ENCODE measurements around the gene OR10G2.
"Not testable (repeated sequence)": the region's sequence is repeated elsewhere in the genome, so short reads cannot be mapped to it uniquely, and the experiment has no call there.

Gene OR10G2, protein sequence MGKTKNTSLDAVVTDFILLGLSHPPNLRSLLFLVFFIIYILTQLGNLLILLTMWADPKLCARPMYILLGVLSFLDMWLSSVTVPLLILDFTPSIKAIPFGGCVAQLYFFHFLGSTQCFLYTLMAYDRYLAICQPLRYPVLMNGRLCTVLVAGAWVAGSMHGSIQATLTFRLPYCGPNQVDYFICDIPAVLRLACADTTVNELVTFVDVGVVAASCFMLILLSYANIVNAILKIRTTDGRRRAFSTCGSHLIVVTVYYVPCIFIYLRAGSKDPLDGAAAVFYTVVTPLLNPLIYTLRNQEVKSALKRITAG

DNA sequence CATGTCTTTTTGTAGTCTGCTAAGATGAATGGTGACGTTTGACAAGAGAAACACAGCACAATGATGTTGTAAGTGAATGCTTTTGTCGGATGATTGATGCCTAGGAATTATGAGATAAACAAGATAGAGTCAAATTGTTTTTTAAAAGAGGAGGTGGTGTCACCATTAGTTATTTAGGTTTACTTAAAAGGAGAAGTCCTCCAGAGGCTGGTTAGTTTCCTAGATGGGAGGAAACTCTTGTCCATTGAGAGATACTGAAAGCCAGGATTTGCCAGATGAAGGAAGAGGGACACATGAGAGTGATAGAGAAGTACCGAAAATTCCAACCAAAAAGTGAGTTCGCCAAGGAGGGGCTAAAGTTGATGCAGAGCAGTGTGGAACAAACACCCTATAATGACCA is at the start of gene OR10G2:
Gene OR10G2 (minus strand): TSS at position 101 of the 400 bp plus-strand sequence. CDS start 98 bp downstream, at position 3.
- no peak for DNase-seq

DNA sequence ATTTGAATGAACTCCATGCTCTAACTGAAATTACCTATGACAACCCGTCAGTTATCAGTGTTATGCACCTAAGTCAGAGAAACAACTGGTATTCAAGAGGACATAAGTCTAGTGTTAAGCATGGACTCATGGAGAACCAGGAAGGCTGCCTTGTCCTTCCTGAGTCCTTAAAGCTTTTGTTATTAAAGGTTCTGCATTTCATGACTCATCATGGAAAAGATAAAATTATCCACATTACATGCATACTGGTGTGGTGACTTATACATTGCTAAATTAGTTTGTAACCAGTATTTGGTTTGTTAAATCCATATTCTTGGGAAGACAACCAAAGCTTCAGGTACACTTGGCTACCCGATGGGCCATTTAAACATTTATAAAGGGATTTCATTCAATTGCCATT is 45.3 kb upstream of the OR10G2 start:
- DNase-seq, result no peak

DNA sequence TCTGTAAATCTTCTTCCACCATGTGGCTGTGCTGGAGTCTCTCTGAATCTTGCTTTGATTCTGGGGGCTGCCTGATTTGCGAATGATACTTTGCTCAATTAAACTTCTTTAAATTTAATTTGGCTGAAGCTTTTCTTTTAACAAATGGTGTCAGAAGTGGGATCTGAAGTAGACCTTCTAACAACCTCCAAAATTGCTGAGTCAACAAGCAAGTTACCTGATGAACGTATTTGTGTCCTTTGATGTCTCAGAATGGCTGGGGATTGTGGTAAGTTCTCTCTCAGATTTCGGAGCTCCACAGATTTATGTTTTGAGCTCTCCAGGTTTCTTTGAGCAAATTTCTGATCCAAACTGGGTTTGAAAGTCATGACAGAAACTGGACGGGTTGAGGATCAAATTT is 40.8 kb upstream of the OR10G2 start:
- DNase-seq, result no peak

DNA sequence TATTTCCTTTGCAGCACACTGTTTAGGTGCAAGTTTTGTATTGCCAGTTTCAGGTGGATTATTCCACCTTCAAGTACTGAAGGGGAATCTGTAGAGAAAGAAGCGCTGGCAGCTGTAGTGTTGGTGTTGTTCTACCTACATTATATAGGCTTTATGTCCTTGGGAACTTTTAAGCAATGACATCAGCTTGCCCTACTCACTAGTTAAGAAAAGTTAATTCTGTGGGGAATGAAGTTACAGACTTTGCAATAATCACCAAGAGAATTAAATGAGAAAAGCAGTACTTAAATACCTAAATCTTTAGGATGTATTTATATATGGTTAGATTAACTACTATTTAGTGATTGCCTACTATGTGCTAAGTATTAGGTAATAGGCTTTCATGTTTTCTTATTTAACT is 39.0 kb upstream of the OR10G2 start, which contains the start of gene OR4E1:
Gene OR4E1 (minus strand): TSS at position 101 of the 400 bp plus-strand sequence. CDS start 2,883 bp downstream, outside the sequence.
- DNase-seq, result no peak

DNA sequence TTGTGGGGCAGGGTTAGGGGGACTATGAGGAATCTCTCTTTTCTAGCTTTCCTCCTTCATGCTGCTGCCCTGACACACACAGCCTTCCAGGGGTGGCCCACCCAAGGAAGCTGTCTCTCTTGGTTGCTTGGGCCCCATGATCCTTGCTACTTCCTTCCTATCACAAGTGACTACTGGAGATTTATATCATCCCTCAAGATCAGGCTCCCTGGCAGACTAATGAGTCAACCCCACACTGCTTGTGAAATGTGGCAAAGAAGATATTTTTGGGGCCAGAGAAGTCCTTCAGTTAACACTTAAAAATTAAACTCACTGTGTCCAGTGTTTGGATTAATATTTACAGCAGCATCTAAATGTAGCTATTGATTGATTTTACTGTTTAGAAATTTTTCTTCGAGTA is 37.4 kb upstream of the OR10G2 start:
- no peak for DNase-seq

DNA sequence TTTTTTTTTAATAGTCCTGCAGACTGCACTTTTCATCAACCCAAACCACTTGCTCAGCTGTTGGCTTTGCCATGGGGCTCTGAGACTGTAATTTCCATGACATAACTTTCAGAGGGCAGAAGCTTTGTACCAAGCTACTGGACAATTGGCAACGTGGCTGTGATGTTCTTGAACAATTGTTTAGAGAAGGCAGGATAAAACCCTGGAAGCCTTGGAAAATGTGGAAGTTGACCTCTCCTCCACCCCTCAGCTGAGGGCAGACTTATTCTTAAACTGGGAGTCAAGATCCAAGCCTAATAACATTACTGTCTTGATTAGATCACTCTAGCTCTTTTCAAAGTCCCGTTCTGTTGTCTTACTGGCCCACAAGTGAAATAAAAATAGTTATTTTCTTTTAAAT is 36.6 kb upstream of the OR10G2 start:
- DNase-seq, result no peak

DNA sequence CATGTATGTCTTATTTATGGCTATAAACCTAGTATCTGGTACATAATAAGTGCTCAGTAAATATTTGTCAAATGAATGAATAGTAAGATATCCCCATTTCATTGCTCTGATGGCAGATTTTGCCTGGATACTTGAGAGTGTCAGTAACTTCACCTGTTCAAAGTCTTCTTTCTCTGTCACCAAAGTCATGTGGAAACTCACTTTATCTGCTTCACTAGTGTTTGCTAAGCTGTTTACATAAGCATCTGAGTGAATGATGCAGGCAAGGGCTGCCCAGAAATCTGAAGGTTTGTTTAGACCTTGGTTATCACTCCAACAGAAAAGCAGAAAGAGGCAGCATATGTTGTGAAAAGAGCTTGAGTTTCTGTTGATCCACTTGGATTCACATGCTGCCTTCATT is 34.5 kb upstream of the OR10G2 start:
- no peak for DNase-seq

DNA sequence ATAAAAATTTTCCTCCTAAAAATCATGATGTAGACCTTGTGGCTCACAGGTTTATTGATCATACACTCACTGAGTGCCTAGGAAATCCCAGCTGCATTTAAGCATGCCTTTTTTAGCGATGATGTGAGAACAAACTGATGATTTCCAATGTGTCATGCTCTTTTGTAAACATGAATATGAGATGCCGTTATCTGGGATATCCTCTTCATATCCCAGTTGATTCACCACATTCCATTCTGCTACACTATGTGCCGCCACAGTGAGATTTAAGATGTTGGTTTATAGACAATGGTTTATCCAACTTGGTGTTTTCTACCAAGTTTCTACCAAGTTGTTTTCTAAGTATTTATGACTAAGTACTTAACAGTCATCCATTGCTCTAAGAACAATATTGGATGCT is 33.6 kb upstream of the OR10G2 start:
- DNase-seq, result no peak

DNA sequence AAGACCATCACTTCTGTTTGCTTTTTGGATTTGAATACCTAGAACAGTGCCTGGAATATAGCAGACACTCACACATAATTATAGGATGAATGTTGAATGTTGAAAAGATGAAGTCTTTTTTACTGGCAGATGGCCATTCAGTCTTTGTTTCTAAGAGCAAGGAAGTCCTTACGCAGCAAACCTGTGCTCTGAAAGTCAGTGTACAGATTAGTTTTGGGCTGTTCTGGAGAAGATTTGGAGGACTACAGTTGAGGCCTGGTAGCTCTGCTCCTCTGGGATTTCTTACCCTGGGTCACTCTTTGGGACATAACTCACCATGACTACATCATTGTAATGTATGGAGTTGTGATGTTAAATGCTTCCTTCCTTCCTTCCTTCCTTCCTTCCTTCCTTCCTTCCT is 22.2 kb upstream of the OR10G2 start:
- DNase-seq, result no peak

DNA sequence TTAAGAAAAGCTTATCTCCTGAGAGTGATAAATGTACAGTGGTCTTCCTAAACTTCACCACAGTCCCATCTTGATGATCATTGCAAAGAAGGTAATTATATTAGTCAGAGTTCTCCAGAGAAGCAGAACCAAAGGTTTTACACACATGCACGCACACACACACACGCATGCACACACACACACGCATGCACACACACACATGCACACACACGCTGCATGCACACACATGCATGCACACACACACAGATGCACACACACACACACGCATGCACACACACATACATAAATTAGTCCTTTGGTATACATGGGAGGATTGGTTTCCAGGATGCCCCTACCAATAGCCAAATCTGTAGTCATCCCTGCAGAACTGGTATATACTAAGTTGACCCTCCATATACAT is 19.5 kb upstream of the OR10G2 start:
- DNase-seq, result no peak

DNA sequence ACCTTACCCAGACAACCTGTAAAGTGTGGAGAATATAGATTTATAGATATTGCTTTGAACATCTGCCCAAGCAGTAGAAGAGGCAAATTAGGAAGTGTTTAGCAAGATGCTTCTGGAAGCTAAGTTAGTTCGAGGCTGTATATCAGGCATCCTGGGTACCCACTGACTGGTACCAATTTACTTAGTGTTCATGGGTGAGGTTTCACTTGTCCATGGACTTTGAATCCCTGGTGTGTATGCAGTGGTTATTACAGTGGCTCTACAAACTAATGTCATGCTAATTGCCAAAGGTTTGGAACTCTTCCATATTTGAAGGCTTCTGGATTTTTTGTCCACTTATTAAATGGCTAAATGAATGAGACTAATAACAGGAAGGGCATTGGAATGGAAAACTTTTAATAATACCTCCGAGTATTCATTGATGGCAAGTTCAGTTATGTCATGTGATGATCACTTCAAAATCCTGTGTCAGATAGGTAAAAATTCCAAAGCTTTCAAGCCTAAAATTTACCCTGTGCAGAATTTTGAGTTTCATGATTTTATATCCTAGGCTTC is 18.7 kb upstream of the OR10G2 start, which contains the start of gene OR4E2:
Gene OR4E2 (plus strand): TSS at position 505 of the 555 bp plus-strand sequence. CDS start 11,248 bp downstream, outside the sequence.
- no peak for DNase-seq

DNA sequence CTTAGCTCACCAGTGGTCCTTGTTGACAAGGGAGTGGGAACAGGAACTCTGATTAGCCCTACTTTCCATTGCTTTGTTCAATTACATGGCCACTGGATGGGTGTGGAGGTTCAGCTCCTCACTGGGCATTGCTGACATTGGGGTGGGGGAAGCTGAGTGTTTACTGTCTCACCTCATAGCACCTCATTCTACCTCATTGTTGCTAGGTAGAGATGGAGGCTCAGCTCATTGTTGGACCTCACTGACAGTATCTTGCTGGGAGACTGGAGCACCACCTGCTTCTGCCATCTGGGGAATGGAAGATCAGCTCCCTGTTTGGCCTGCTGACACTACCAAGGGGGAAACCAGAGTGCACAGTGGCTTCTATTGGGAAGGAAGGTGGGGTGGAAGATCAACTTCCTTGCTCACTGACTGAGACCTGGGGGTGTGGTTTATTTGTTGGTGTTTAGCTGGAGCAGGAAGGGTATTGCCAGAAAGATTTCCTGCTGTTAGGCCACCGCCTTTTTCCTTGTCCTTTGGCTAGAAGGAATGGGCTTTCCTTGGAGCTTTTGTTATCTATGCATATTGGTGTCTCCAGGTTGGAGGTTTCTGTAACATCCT is 17.6 kb upstream of the OR10G2 start:
- no peak for DNase-seq

DNA sequence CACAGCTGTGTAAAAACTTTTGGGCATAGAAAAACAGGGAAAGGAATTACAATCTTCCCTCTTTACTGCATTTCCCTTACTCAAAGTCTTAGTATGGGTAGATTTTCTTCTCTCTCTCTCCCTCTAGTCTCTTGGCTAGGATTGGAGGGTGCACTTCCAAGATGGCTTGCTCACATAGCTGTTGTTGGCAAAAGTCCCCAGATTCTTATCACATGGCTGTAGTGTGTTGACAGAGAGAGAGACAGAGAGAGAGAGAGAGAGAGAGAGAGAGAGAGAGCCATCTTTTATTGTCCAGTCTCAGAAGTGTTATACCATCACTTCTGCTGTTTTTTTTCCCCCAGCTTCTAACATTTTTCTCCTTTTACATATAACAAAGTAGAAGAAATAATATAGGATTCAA is 12.6 kb upstream of the OR10G2 start:
- DNase-seq, result no peak

DNA sequence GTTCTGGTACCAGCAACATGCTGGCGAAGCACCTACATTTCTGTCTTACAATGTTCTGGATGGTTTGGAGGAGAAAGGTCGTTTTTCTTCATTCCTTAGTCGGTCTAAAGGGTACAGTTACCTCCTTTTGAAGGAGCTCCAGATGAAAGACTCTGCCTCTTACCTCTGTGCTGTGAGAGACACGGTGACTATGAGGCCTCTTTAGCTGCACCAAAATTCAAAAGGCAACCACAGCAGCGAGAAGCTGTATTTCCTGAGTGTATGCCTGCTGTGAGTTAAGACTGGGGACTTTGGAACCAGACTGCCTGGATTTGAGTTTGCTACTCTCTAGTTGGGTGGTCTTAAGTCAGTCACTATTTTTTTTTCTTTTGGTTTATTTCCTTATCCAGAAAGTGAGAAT is 8.7 kb upstream of the OR10G2 start:
- DNase-seq, result no peak

DNA sequence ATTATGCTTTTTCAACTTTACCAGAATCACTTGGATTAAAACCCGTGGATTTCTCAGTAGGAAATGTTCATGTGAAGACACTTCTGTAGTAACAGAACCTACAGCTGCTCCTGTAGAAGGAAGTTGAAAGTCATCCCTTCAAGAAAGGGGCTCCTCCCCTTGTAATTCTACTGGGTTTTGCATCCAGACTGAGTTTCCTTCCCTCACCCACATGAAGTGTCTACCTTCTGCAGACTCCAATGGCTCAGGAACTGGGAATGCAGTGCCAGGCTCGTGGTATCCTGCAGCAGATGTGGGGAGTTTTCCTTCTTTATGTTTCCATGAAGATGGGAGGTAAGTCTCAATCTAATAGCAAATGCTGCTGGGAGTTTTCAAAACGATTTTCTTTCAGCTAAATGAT is 7.9 kb upstream of the OR10G2 start:
- DNase-seq, result no peak

DNA sequence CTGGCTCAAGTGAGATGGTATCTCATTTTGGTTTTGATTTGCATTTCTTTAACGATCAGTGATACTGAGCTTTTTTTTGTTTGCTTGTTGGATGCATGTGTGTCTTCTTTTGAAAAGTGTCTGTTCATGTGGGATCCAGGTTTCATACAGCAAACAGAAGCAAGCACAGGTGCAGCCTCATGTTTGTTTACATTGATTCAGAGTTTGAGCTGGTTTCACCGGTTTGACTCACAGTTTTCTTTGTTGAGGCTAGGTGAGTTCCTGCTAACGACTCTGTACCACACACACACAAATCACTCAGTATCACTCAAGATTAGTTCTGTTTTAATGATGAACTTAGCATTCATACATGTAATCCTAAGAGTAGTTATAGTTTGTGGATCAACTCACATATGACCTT is 3.7 kb downstream of the OR10G2 start:
- DNase-seq, result no peak

DNA sequence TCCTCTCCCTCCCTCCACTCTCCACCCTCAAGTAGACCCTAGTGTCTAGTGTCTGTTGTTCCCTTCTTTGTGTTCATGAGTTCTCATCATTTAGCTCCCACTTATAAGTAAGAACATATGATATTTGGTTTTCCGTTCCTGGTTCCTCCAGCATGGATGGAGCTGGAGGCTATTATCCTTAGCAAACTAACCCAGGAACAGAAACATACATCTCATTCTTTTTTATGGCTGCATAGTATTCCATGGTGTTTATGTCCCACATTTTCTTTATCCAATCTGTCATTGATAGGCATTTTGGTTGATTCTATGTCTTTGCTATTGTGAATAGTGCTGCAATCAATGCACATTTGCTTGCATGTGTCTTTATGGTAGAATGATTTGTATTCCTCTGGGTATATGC is 4.2 kb downstream of the OR10G2 start:
- DNase-seq, result not testable (repeated sequence)

DNA sequence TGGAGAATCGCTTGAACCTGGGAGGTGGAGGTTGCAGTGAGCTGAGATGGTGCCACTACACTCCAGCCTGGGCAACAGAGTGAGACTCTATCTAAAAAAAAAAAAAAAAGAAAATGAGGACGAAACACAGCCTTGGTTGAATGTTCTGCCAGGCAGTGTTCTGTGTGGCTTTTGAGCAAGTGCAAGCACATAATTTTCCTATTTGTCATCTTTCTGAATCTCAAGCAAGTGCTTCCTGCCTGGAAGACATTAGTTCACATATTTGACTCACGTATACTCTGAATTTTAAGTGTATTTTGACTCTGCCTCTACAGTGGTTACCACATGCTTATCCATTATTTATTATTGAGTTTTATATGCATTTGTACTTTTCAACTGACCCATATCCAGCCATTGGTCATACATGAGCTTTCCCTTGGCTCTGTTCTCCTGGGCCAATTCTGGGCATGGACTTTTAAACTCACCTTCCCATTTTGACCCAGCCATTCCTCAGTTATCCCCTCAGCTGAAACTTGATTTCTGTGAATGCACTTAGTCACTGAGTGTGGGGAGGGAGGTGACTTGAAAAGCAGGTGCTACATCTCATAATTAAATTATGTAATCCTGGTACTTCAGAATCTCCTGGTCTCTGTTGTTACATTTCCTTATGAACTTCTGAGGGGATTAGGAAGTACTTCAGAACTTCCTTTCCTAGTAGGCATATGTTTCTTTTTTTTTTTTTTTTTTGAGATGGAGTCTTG is 8.1 kb downstream of the OR10G2 start:
- DNase-seq, result no peak

DNA sequence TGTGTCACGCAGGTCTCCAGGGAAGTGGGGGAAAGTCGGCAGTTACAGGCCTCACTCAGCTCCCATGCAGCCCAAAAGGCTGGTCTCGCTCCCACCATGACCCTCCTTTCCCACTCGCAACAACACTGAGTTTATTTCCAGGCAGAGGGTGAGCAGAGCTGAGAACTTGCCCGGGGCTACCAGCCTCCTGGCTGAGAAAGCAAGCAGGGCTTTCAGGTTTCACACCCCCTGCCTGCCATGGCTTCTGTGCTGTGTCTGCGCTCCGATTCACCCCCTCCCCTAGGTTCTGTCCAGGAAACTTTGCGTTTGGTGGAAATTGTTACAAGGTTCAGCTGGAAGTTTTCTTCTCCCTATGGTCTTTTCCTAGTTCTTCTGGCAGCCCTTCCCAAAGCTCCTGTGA is 17.1 kb downstream of the OR10G2 start:
- no peak for DNase-seq

DNA sequence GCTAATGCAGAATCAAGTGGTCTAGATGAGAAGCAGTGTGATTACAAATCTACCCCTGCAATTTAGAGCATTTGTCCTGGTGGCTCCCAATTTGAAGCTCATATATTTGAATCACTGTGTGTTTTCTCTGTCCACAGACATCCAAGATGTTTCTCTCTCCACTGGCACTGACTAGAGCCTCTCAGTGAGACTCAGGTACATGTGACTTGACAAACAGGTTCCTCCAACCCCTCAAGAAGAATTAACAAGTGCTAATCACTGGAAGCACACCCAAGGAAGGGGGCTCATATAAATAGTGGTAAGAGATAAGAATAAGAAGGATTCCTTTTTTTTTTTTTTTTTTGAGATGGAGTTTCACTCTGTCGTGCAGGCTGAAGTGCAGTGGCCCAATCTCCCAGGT is 20.5 kb downstream of the OR10G2 start:
- DNase-seq, result no peak

DNA sequence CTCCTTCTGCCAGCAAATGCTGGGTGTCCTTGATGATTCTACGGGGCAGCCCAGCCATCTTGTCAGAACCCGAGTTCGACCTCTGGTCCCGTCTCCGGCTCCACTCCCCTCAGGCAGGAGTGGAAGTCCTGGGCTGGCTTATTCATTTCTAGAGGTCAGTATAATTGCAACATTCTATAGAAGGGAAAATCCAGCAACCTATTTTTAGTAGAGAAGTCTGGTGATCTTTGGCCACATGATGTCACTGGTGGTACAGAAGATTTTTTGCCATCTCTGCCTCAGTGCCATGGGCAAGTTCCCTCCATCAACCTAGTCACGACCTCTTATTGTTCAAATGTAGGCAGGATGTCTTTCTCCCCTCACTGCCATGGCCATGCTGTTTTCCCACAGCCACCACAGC is 22.4 kb downstream of the OR10G2 start:
- DNase-seq, result no peak

DNA sequence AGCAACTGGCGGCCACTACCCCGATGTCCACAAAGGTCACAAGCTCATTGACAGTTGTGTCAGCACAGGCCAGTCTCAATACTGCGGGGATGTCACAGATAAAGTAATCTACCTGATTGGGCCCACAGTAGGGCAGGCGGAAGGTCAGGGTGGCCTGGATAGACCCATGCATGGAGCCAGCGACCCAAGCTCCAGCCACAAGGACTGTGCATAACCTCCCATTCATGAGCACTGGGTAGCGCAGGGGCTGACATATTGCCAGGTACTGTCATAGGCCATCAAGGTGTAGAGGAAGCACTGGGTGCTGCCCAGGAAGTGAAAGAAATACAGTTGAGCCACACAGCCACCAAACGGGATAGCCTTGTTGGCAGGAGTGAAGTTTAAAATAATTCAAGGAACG is 32.6 kb downstream of the OR10G2 start:
- not testable (repeated sequence) for DNase-seq

DNA sequence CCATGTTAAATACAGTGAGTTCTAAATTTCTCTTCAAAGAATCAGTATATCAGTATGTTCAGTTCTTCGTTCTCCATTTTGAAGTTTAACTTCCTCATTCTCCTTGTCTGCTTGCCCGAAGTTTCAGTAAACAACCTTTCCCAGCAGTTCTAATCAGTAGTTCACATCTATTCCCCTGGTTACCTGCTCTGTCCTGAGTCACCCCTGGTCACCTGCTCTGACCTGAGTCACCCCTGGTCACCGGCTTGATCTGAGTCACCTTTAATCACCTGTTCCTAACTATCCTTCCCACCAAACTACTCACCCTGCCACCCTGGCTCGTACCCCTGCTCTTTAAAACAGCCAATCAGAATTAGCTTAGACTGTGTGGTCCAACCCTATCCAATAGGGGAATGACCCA is 45.4 kb downstream of the OR10G2 start:
- no peak for DNase-seq
